ES-I3 (cell line): Measurements from ENCODE around the gene SNCB.
A peak's percentile ranks its signal among the peaks of the same experiment; 100 is the strongest.
"Not testable (repeated sequence)": the region's sequence is repeated elsewhere in the genome, so short reads cannot be mapped to it uniquely, and the experiment has no call there.

Experiments
- H3K36me3 ChIP-seq: 2 replicates; pipeline ENCODE4 v1.6.1; 2013; ENCODE audit warnings: mild to moderate bottlenecking, low read length, control low read depth, moderate library complexity; ENCODE audit not compliant: insufficient read depth
- H3K4me1 ChIP-seq: 2 replicates; pipeline ENCODE4 v1.6.1; 2013; ENCODE audit warnings: mild to moderate bottlenecking, control low read depth, low read length; ENCODE audit not compliant: insufficient read depth
- H3K9ac ChIP-seq: 2 replicates; pipeline ENCODE4 v1.6.1; 2013; ENCODE audit warnings: low read depth, mild to moderate bottlenecking, low read length, moderate library complexity
- H3K9me3 ChIP-seq: 2 replicates; pipeline ENCODE4 v1.6.1; 2013; ENCODE audit warnings: mild to moderate bottlenecking, low read length, moderate library complexity; ENCODE audit not compliant: control insufficient read depth, insufficient read depth

SNCB gene

GRCh38 chr5:176614805-176615478 is 15.4 kb downstream of the SNCB start:
- no peaks in the 10 kb centered on the region for H3K9me3 ChIP-seq
- peaks cover 14% of the 10 kb centered on the region for H3K4me1 ChIP-seq
- no peaks in the 10 kb centered on the region for H3K36me3 ChIP-seq
- H3K9ac ChIP-seq: no peak overlapping the region

DNA sequence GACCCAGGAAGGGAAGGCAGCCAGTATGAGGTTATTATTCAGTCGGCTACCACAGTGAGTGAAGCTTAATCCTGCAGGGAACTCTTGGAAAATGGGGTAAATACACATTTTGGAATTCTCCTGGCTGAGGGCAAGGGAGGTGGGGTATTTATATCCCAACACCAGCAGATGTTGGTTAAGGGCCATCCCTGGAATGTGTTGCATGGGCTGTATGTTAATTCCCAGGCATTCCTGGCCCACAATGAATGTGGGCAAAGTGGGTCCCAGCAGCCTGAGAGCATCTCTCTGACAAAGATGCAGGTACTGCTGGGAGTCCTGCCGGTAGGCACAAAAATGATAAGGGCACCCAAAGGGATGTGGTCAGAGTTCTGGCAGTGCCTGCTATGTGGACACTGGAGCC is 17.5 kb downstream of the SNCB start:
- H3K36me3 ChIP-seq: no peaks in the 10 kb centered on the region
- peaks cover 10% of the 10 kb centered on the region; the same call in 1 of the 2 replicates for H3K4me1 ChIP-seq
- H3K9me3 ChIP-seq: no peaks in the 10 kb centered on the region
- H3K9ac ChIP-seq: no peak overlapping the region

DNA sequence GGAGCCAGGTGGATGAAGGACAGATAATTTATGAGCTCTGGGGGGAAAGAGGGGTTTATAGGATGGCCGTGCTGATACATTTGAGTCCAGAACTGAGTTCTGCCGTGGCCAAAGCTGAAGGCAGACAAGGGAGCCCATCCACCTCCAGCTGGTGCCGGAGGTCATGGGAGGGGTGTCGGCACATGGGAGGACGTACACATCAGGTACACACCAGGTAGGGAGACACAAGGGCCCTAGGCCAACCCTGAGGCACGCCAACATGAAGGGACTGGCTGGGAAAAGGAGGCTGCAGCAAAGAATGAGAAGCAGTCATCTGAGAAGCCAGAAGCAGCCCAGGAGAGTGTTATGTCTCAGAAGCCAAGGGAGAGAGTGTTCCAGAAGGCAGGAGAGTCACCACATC is 18.3 kb downstream of the SNCB start:
- Histone ChIP-seq H3K9ac (no peak overlapping the region), H3K4me1 (peaks cover 10% of the 10 kb centered on the region; the same call in 1 of the 2 replicates), H3K36me3 (no peaks in the 10 kb centered on the region), H3K9me3 (no peaks in the 10 kb centered on the region)

DNA sequence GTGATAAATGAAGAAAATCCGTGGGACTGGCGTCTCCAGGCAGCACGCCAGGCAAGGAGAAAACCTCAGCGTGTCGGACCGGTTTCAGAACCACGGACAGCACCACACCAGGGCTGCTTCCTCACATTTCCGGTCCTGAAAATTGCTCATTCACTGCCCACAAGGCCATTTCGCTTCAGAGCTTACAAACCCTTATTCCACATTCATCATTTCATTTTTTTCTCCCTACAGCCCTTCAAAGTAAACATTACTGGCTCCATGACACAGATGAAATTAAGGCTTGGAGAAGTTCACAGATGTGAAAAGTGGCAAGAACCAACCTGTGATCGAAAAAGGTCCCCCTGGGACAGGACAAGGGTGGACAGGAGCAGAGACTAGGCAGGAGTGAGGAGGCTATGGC is 18.9 kb downstream of the SNCB start:
- no peak overlapping the region for H3K9ac ChIP-seq
- no peaks in the 10 kb centered on the region for H3K36me3 ChIP-seq
- H3K4me1 ChIP-seq: peaks cover 10% of the 10 kb centered on the region
- H3K9me3 ChIP-seq: no peaks in the 10 kb centered on the region

DNA sequence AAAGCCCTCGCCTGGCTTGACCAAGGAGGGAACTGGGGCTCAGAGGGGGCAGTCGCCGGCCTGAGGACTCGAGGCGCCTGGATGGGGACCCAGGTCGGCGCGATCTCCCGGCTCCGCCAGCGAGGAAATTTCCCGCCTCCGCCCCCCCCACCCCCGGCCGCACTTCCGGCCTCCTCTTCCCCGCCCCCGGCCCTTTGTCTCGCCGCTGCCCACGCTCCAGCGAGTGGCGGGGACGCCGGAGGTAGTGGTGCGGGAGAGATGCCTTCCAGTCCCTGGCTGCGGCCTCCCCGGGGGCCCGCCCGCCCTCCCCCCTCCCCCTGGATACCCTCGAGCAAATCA is 19.9 kb downstream of the SNCB start:
- peaks cover 10% of the 10 kb centered on the region for H3K4me1 ChIP-seq
- no peaks in the 10 kb centered on the region for H3K36me3 ChIP-seq
- no peaks in the 10 kb centered on the region for H3K9me3 ChIP-seq
- H3K9ac ChIP-seq: peak overlapping the region; percentile 55

GRCh38 chr5:176609724-176610434 is 20.5 kb downstream of the SNCB start, which contains the start of gene GPRIN1:
TSS of gene GPRIN1 (minus strand) at chr5:176610156. CDS start at chr5:176599834, 10,322 bp downstream.
- no peaks in the 10 kb centered on the region for H3K36me3 ChIP-seq
- peak within 1 kb of the TSS; percentile 55 for H3K9ac ChIP-seq
- no peaks in the 10 kb centered on the region for H3K9me3 ChIP-seq
- H3K4me1 ChIP-seq: peaks cover 10% of the 10 kb centered on the region

DNA sequence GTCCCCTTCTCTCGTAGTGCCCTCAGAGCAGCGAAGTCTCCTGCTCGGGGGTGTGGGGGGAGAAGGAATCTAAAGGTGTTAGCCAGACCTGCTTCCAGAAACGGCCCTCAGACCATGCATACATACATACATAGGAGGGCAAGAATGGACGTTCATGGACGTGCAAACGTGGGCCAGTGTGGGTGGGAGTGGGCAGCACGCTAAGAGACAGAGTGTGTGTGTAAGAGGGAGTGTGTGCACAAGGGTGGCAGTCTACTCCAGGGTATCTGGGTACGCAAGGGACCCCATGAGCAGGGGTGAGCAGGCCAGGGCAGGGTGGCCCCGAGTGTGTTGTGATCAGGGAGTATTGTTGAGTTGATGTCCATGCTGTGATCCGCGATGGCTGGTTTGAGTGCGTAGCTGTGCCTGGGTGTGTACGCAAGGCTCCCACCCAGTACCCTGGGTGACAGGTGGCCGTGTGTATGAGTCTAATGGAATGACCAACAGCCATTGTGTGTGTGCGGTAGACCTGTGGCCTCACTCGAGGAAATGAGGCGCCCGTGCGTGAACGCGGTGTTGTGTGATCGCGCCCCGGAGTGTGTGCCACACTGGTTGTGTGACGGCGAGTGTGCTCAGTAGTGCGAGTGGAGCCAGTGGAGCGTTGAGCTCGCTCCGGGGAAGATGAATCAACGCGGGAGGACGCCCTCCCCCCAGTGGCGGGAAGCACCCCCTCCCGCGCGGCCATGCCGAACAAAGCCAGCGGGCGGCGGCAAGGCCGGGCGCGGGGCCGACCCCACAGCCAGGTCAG is 21.2 kb downstream of the SNCB start:
- H3K4me1 ChIP-seq: peaks cover 8% of the 10 kb centered on the region
- H3K9ac ChIP-seq: peak overlapping the region; percentile 40; the same call in 1 of the 2 replicates
- H3K9me3 ChIP-seq: no peaks in the 10 kb centered on the region
- no peaks in the 10 kb centered on the region for H3K36me3 ChIP-seq

- H3K9me3 ChIP-seq: no peaks in the 10 kb centered on the region
- H3K9ac ChIP-seq: no peak overlapping the region
- H3K36me3 ChIP-seq: no peaks in the 10 kb centered on the region
- peaks cover 8% of the 10 kb centered on the region for H3K4me1 ChIP-seq
These were observed 22.1 kb downstream of the SNCB start for GRCh38 chr5:176608142-176608705.

GRCh38 chr5:176606875-176607274 is 23.5 kb downstream of the SNCB start:
- Histone ChIP-seq H3K36me3 (no peaks in the 10 kb centered on the region), H3K9ac (no peak overlapping the region), H3K4me1 (no peaks in the 10 kb centered on the region; the same call in 1 of the 2 replicates), H3K9me3 (no peaks in the 10 kb centered on the region)

- Histone ChIP-seq H3K9ac (no peak overlapping the region), H3K4me1 (no peaks in the 10 kb centered on the region; the same call in 1 of the 2 replicates), H3K9me3 (no peaks in the 10 kb centered on the region), H3K36me3 (no peaks in the 10 kb centered on the region)
These were observed 24.3 kb downstream of the SNCB start for GRCh38 chr5:176606032-176606431.

GRCh38 chr5:176603091-176603490 is 27.2 kb downstream of the SNCB start:
- Histone ChIP-seq H3K9ac (no peak overlapping the region), H3K36me3 (no peaks in the 10 kb centered on the region), H3K4me1 (no peaks in the 10 kb centered on the region; the same call in 1 of the 2 replicates), H3K9me3 (no peaks in the 10 kb centered on the region)

- H3K4me1 ChIP-seq: no peaks in the 10 kb centered on the region; the same call in 1 of the 2 replicates
- peaks cover 3% of the 10 kb centered on the region; the same call in 1 of the 2 replicates for H3K9me3 ChIP-seq
- H3K36me3 ChIP-seq: no peaks in the 10 kb centered on the region
- no peak overlapping the region for H3K9ac ChIP-seq
These were observed 28.3 kb downstream of the SNCB start for GRCh38 chr5:176601901-176602482.

GRCh38 chr5:176599749-176600430 is 30.4 kb downstream of the SNCB start:
- not testable (repeated sequence) for H3K36me3 ChIP-seq, H3K4me1 ChIP-seq, H3K9ac ChIP-seq, H3K9me3 ChIP-seq
